K562 (cell line): ENCODE measurements around the gene RUSC2. TPM values are rescaled to one million over a fixed set of nuclear protein-coding genes. Genes with fewer than 3 reads are reported as not detected.
A peak's percentile ranks its signal among the peaks of the same experiment; 100 is the strongest.
"Not testable (repeated sequence)": the region's sequence is repeated elsewhere in the genome, so short reads cannot be mapped to it uniquely, and the experiment has no call there.

Experiments
- ATAC-seq: fragments of 200-7000 bp; cut with Tn5 transposase; 3 replicates; pipeline ENCODE4 v1.9.1; 2020; ENCODE audit warnings: moderate library complexity
- BruUV-seq: library from RNA; stranded (reverse); fragments of 400-500 nt; replicated peaks from 2 replicates; lab custom pipeline; 2021; lab: Mats Ljungman, UMichigan
- CTCF ChIA-PET: fragments of 300-600 bp; formaldehyde crosslinking; extraction: SDS; loops from one replicate; lab custom pipeline; 2021; ENCODE audit warnings: low intra/inter-chr PET ratio; lab: Yijun Ruan, JAX
- POLR2A ChIA-PET: fragments of 300-600, 350-650 bp; sonication (Branson Sonifier 250); formaldehyde crosslinking; extraction: SDS; loops from one replicate; lab custom pipeline; 2021; ENCODE audit warnings: antibody characterized with exemption, inconsistent platforms; lab: Yijun Ruan, JAX
- DNase-seq, 4 experiments: peaks; one replicate each; pipeline versions ENCODE4 v3.0.0 to v3.0.0-alpha.2; 2011 to 2018; ENCODE audit warnings: low spot score in 3 of 4, mixed read lengths in 3 of 4; ENCODE audit errors: extremely low read depth in 1 of 4
- FAIRE-seq: peaks from 2 replicates; lab custom pipeline; 2011; peaks lifted over from hg19 to GRCh38; lab: Jason Lieb, UNC
- H2AFZ ChIP-seq: 2 replicates; pipeline ENCODE4 v1.6.0; 2011; ENCODE audit warnings: low read depth, low read length, control low read depth, inconsistent platforms
- H3K27ac ChIP-seq: fragments of 200-600 bp; 3 replicates; pipeline ENCODE4 v1.8.0; 2011; ENCODE audit warnings: low read depth, mild to moderate bottlenecking, control low read depth, inconsistent platforms, low read length, moderate library complexity, mixed read lengths; ENCODE audit errors: extremely low read depth
- H3K27me3 ChIP-seq, 2 experiments: fragments of 300-600 bp in 1 of 2; 2 replicates in 1 of 2; 3 replicates in 1 of 2; pipeline versions ENCODE4 v1.6.0 to v1.8.0; 2011; ENCODE audit warnings: inconsistent platforms in 2 of 2, low read length in 2 of 2, mild to moderate bottlenecking in 1 of 2, mixed read lengths in 1 of 2, moderate library complexity in 1 of 2; ENCODE audit not compliant: control insufficient read depth in 2 of 2, insufficient read depth in 2 of 2
- H3K36me3 ChIP-seq: fragments of 300-600 bp; 3 replicates; pipeline ENCODE4 v1.8.0; 2011; ENCODE audit warnings: mild to moderate bottlenecking, low read length, inconsistent platforms; ENCODE audit not compliant: control insufficient read depth, insufficient read depth
- H3K4me1 ChIP-seq, 2 experiments: fragments of 200-600 bp in 1 of 2; replicated peaks in 1 of 2; 2 replicates in 1 of 2; 3 replicates in 1 of 2; pipeline versions ENCODE4 v1.5.1 to v1.8.0; 2011; ENCODE audit warnings: inconsistent platforms in 2 of 2, low read length in 2 of 2, mild to moderate bottlenecking in 1 of 2, mixed read lengths in 1 of 2, moderate library complexity in 1 of 2; ENCODE audit not compliant: control insufficient read depth in 2 of 2, insufficient read depth in 2 of 2
- H3K4me2 ChIP-seq: 2 replicates; pipeline ENCODE4 v1.6.1; 2011; ENCODE audit warnings: low read length, control low read depth, inconsistent platforms, mixed read lengths; ENCODE audit not compliant: insufficient read depth
- H3K4me3 ChIP-seq: fragments of 200-600 bp; sonication (generic), shearing (Covaris generic); 2 replicates; pipeline ENCODE4 v1.5.1; 2016; ENCODE audit warnings: control low read depth, inconsistent platforms
- H3K79me2 ChIP-seq: fragments of 200-600 bp; 3 replicates; pipeline ENCODE4 v1.8.0; 2011; ENCODE audit warnings: low read length, inconsistent platforms; ENCODE audit not compliant: control insufficient read depth, insufficient read depth
- H3K9ac ChIP-seq, 2 experiments: 2 replicates each; pipeline versions ENCODE4 v1.6.0 to v1.6.1; 2011; ENCODE audit warnings: low read depth in 2 of 2, low read length in 2 of 2, control low read depth in 1 of 2, inconsistent platforms in 1 of 2, mild to moderate bottlenecking in 1 of 2, mixed read lengths in 1 of 2; ENCODE audit not compliant: insufficient read depth in 1 of 2
- H3K9me1 ChIP-seq: one replicate; pipeline ENCODE4 v1.6.0; 2011; ENCODE audit warnings: inconsistent platforms, mild to moderate bottlenecking, low read length, moderate library complexity; ENCODE audit not compliant: control insufficient read depth, insufficient read depth
- H3K9me3 ChIP-seq: replicated peaks from 2 replicates; pipeline ENCODE4 v1.5.1; 2011; ENCODE audit warnings: low read depth, low read length, inconsistent platforms; ENCODE audit not compliant: control insufficient read depth, insufficient read depth
- H4K20me1 ChIP-seq: replicated peaks from 2 replicates; pipeline ENCODE4 v1.6.1; 2011; ENCODE audit warnings: low read length, inconsistent platforms, mixed read lengths; ENCODE audit not compliant: control insufficient read depth, insufficient read depth
- ELF2 ChIP-seq: fragments of 250-450 bp; sonication (Bioruptor Pico); IDR thresholded peaks from 2 replicates; pipeline ENCODE4 v1.5.0; 2021; ENCODE audit warnings: mild to moderate bottlenecking
- KDM1A ChIP-seq, 2 experiments: fragments of 450-650 bp; IDR thresholded peaks; 2 replicates each; pipeline ENCODE4 v1.6.1; 2016; ENCODE audit warnings: mild to moderate bottlenecking in 2 of 2
- RBM25 ChIP-seq: fragments of 200-400 bp; formaldehyde crosslinking; IDR thresholded peaks from 2 replicates; pipeline ENCODE4 v1.6.1; 2018; ENCODE audit warnings: low read length, low read depth, moderate library complexity; ENCODE audit not compliant: severe bottlenecking
- ZNF146 ChIP-seq: IDR thresholded peaks from one replicate; pipeline ENCODE4 v1.6.1; 2018; ENCODE audit warnings: missing compliant biosample characterization; ENCODE audit not compliant: unreplicated experiment
- whole genome bisulfite sequencing: fragments of 100-300 bp; shearing (Covaris generic); methylation state at CpG from one replicate; pipeline ENCODE4 v1.1.6; 2016; ENCODE audit warnings: low coverage, mixed read lengths; ENCODE audit not compliant: insufficient coverage; ENCODE audit errors: missing lambda C conversion rate; 5-methylcytosine and 5-hydroxymethylcytosine counted together
- in situ Hi-C: fragments of 300-500 bp; cut with MboI; formaldehyde crosslinking; loops from 4 replicates; pipeline ENCODE4 v1.15.0; 2018; ENCODE audit warnings: inconsistent platforms, mixed read lengths
- intact Hi-C: fragments of 100-400 bp; cut with micrococcal nuclease; formaldehyde crosslinking; loops from 2 replicates; pipeline ENCODE4 v1.14.2; 2022
- polyA plus RNA-seq, 8 experiments: library from polyadenylated mRNA; depleted of rRNA in 4 of 8; stranded (reverse) in 5 of 8; unstranded in 3 of 8; fragments of >200 nt; fragmentation: Nextera tagmentation in 2 of 8; fragmentation: Illumina TruSeq in 1 of 8; extraction: Ambion mirVana in 2 of 8; extraction: Trizol in 1 of 8; gene quantifications; 2 replicates each; pipeline versions ENCODE4 v1.2.1 to v1.2.3, GENCODE V29; 2011 to 2014; ENCODE audit warnings: inconsistent platforms in 1 of 8, missing spikeins in 1 of 8
- total RNA-seq, 7 experiments: library from RNA; depleted of rRNA in 6 of 7; stranded (reverse); fragments of >200 nt in 6 of 7; fragmentation: Illumina TruSeq in 2 of 7; extraction: Trizol in 2 of 7; gene quantifications; 2 replicates each; pipeline versions ENCODE4 v1.2.1 to v1.2.3, GENCODE V29; 2011 to 2021; ENCODE audit warnings: low replicate concordance in 1 of 7

RUSC2 gene
- total and polyA plus RNA-seq, 9 of the 15 experiments (the other 6 are each of a cell fraction or from before 2014, with no cell fraction given): 0.08 to 12.8 (median 3.1) TPM

DNA sequence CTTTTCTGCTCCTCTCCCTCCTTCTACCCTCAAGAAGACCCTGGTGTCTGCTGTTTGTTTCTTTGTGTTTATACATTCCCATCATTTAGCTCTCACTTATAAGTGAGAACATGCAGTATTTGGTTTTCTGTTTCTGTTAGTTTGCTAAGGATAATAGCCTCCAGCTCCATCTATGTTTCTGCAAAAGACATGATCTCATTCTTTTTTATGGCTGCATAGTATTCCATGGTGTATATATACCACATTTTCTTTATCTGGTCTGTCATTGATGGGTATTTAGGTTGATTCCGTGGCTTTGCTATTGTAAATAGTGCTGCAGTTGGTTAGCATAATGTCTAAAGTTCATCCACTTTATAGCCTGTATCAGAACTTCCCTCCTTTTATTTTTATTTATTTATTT, 3.2 kb downstream of the RUSC2 start:
- H3K4me1 ChIP-seq: peaks cover 11 to 16% of the 10 kb centered on the region in 2 experiments; a peak in 4 of 5 replicates
- H3K4me2 ChIP-seq, H4K20me1 ChIP-seq, ATAC-seq, POLR2A ChIA-PET, FAIRE-seq, H3K9ac ChIP-seq, H3K4me3 ChIP-seq, BruUV-seq, intact Hi-C loops, H2AFZ ChIP-seq, DNase-seq, in situ Hi-C loops, CTCF ChIA-PET, H3K9me3 ChIP-seq, H3K27me3 ChIP-seq, H3K9me1 ChIP-seq: not testable (repeated sequence)
- peaks cover 11% of the 10 kb centered on the region; the same call in 2 of the 3 replicates for H3K36me3 ChIP-seq
- H3K79me2 ChIP-seq: peaks cover 62% of the 10 kb centered on the region
- TF ChIP-seq RBM25 (peak; percentile 40), ZNF146 (CRISPR knock-in tag) (peak; percentile 92), KDM1A (IDR thresholded peaks at IDR 0.05) (peak in 1 of 2 experiments; percentile 30; a peak in 1 of 4 replicates)
- WGBS: 55% methylated on average over 1 of the region's 1 CpG
- peak overlapping the region; percentile 93; the same call in 1 of the 3 replicates for H3K27ac ChIP-seq

DNA sequence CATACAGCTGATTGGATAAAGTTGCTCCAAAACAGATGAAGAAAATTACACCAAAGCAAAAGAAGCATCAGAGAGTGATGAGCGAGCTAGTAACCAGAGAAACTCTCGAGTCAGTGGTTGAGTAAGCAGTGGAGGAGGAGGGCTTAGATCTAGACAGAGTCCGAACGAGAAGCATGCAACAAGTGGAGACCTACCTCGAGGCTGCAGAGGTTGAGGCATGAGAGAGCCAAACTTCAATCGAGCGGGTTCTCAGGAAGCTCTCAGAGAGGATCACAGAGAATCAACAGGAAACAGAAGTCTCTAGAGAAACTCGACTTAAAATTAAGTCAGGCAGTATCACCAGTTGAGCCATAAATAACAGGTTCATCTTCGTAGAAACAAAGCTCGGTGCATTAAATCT, 6.1 kb downstream of the RUSC2 start:
- BruUV-seq: no TSS peak
- Histone ChIP-seq H3K9ac (no peak overlapping the region), H3K27me3 (no peaks in the 10 kb centered on the region), H2AFZ (no peak overlapping the region), H3K27ac (no peak overlapping the region), H3K4me1 (peaks cover 0 to 11% of the 10 kb centered on the region in 2 experiments; a peak in 2 of 5 replicates), H3K9me3 (peaks cover 3% of the 10 kb centered on the region; the same call in 1 of the 2 replicates), H3K4me3 (no peak overlapping the region), H3K79me2 (peaks cover 48% of the 10 kb centered on the region), H4K20me1 (no peaks in the 10 kb centered on the region), H3K4me2 (no peak overlapping the region), H3K36me3 (peaks cover 11% of the 10 kb centered on the region; the same call in 2 of the 3 replicates), H3K9me1 (no peaks in the 10 kb centered on the region)
- ChIA-PET CTCF (no interaction called here), POLR2A (interaction anchor here (1.0 kb wide), 1 partner anchor 831 kb away, joined by 3 read pairs; no protein-coding TSS in a partner anchor)
- intact Hi-C loops: no loop called here
- WGBS: 85% methylated on average over 9 of the region's 10 CpGs
- FAIRE-seq: no peak
- in situ Hi-C loops: no loop called here
- DNase-seq: no peak
- ATAC-seq: no peak
- no peak for TF ChIP-seq ELF2 (CRISPR knock-in tag)
- TF ChIP-seq, all 486 proteins: peak for 0

DNA sequence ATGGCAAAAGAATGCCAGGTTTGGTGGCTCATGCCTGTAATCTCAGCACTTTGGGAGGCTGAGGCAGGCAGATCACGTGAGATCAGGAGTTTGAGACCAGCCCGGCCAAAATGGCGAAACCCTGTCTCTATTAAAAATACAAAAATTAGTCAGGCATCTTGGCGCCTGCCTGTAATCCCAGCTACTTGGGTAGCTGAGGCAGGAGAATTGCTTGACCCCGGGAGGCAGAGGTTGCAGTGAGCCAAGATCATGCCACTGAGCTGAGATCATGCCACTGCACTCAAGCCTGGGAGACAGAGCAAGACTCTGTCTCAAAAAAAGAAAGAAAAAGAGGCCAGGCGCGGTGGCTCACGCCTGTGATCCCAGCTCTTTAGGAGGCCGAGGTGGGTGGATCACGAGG, 8.3 kb downstream of the RUSC2 start:
- H3K27me3 ChIP-seq, H3K9ac ChIP-seq, H3K9me1 ChIP-seq, H3K9me3 ChIP-seq, BruUV-seq, in situ Hi-C loops, H3K27ac ChIP-seq, CTCF ChIA-PET, FAIRE-seq, DNase-seq, ATAC-seq, intact Hi-C loops, H2AFZ ChIP-seq, H4K20me1 ChIP-seq, H3K4me2 ChIP-seq, H3K4me3 ChIP-seq, H3K4me1 ChIP-seq: not testable (repeated sequence)
- POLR2A ChIA-PET: interaction anchor here (0.7 to 1.4 kb wide), 2 partner anchors 13 to 20 kb away, joined by 3 to 5 read pairs; no protein-coding TSS in a partner anchor
- Histone ChIP-seq H3K79me2 (peaks cover 29% of the 10 kb centered on the region), H3K36me3 (peaks cover 11% of the 10 kb centered on the region; the same call in 2 of the 3 replicates)
- 71% methylated on average over 3 of the region's 10 CpGs for WGBS
